CD4-positive, alpha-beta T cell treated with Interleukin-1 beta for 1 hour (primary cell): ENCODE data around the gene SUFU.

Experiments
- DNase-seq, 2 donors: peaks; one replicate each; pipeline ENCODE4 v3.0.0-alpha.2; 2020 to 2022

Gene SUFU

DNA sequence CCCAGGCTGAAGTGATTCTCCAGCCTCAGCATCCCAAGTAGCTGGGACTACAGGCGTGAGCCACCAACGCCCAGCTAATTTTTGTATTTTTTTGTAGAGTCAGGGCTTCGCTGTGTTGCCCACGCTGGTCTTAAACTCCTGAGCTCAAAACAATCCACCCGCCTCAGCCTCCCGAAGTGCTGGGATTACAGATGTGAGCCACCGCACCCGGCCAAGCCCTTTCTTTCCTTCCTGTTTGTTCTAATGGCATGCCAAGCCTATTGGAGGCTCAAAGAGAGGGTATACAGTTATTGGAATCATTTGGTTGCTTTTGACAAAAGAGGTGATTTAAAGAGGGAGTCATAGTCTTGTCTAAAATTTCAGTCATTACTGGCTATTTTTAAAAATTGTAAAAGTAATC, 94.5 kb downstream of the SUFU start:
- DNase-seq, result no peak

DNA sequence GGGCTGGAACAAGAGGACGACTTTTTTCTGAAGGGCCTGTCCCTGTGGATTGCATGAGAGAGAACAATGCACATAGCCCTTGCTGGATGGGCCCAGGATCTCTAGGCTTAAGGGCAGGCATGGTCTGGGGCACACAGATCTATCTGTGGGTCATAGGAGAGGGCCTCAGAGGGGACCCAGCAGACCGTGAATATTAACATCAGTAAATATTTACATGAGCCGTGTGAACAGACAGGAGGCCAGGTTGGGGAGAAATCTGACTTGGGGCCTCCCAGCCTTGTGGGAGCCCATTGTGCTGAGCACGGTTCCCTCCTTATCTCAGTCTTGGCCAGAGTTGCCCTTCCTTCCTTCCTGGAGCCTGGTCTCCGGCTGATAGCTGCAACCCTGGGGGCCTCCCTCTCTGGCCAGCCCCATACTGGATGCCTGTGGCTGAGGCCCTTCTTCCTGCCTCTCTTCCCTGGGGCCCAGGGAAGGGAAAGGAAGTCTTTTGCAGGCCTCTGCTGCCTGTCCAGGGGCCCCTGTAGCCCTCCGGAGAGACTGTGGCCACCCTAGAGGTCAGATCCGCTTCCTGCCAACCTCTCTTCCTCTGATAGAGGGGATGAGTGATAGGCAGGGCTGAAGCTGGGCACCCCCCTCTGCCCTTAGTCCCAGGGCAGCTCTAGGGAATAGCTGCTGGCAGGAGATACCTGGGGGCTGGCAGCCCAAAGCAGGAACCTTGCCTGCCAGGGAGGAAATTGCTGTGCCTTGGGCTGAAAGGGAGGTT, 96.0 kb downstream of the SUFU start:
- DNase-seq, result no peak

DNA sequence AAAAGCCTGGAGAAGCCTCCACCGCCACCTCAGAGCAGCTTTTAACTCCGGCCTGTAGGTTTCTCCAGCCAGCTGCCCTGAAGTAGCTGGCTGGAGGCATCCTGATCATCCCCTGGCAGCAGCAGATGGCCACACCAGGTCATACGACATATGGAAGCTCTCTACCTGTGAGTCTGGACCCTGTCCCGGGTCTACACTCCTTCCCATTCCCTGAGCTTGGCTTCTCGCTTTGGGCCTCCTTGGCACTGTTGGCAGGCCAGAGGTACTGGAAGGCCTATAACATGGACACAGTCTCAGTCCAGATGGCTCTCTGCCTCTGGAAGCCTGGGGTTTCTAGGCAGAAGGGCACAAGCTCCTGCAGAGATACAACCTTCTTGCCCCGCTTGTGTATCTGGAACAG, 97.0 kb downstream of the SUFU start:
- no peak for DNase-seq

DNA sequence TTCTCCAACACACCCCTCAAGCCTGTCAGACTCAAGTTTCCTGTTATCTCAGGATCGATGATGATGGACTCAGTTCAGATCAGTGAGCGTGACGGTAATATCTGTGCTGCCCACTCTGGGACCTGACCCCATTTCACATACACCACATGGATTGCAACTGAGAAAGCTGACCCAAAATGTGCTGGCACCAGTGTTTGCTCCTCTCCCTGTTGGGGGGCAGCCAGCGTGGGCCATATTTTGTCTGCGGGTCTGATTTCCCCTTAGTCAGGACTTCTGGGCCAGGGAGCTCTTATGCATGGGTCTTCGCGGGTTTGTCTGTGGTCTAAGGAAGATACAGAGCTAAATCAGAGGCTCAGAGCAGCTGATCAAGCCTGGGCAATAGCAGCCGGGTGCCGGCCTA, 97.9 kb downstream of the SUFU start:
- no peak for DNase-seq

DNA sequence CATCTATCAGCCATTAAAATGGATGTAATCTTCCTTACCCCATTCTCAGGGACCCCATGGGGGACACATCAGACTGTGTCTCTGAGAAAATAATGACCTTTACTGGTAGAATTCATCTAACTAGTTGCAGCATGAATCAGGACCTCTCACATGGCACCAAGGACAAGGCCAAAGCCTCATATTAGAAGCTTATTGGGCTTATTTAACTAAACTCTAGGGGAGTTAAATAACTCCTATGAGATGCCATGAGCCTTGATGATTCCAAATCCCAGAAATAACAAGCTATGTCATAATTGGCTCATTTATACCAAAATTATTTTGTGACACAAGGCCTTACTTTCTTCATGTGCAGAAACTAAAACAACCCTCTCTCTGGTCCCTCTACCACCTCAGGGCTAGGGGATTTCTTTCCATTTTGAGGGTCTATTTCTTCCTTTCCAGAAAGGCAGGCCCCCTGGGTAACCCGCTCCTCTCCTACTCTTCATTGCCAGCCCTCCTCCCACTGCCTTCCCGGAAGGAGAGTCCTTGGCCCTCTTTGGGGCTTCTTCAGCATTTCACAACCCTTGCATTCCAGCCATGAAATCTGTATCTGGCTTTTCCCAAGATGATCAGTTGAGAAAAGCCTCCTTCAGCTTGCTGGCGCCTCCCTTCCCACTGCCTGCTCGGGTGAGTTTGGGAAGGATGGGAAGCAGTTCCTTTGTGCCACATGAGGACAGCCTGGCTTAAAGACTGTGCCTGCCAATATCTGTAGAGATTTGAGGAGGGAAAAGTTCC, 98.7 kb downstream of the SUFU start:
- no peak for DNase-seq

DNA sequence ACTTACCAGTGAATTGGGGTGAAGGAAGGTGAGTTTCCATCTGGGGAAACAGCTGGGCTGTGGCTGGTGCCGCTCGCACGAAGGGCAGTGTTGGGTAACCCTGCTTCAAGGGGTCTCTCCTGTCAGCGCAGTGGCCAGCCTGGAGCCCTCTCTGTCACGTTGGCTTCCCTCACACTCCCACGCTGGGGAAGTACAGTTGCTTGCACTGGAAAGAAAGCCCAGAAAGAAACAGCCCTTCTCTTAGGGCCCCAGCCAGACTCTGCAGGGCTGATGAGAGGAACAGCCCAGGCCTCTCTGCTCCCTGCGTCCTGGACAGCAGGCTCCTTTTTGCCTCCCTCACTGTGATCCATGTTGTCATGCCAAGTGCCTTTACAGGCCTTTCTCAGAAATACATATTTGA, 100.2 kb downstream of the SUFU start:
- DNase-seq, result no peak

DNA sequence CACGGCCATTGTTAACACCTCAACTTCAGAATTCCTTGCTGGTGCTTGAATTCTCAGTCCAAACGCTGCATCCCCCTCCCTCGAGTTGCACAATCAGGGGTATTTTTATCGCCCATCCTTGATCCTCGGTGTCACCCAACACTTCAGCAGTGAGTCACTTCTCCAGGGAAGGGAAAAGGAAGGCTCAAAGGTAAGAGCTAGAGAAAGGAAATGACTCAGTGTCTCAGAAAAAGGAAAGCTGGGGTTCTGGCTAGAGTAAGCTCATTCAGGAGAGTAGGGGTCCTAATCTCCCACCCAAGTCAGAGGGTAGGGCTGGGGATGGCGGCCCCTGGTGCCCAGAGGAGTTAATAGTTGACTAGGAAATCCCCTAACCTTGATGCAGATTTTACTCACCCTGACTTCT, 100.7 kb downstream of the SUFU start:
- DNase-seq, result no peak

GRCh38 chr10:102605712-102606111, 101.9 kb downstream of the SUFU start:
- no peak for DNase-seq

DNA sequence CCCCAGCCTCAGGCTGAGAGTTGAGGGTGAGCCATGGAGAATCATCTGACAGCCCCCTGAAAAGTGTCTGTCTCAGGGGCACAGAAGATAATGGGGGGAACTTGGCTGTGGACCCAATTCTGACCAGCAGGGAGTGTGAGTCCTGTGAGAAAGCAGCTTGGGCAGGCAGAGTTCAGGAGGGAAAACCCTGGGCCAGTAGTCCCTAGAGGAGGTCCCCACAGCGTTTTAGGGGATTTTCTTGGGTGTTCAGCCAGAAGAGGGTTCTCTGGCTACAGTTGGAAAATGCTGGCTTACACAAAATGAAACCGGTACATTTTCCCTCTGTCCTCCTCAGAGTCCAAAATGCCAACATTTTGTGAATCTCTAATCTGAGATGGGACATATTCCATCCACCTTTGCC, 104.7 kb downstream of the SUFU start:
- no peak for DNase-seq

- DNase-seq, result peak in 1 of 2 donors; percentile 25
Observed at GRCh38 chr10:102610441-102610887, 106.7 kb downstream of the SUFU start.

DNA sequence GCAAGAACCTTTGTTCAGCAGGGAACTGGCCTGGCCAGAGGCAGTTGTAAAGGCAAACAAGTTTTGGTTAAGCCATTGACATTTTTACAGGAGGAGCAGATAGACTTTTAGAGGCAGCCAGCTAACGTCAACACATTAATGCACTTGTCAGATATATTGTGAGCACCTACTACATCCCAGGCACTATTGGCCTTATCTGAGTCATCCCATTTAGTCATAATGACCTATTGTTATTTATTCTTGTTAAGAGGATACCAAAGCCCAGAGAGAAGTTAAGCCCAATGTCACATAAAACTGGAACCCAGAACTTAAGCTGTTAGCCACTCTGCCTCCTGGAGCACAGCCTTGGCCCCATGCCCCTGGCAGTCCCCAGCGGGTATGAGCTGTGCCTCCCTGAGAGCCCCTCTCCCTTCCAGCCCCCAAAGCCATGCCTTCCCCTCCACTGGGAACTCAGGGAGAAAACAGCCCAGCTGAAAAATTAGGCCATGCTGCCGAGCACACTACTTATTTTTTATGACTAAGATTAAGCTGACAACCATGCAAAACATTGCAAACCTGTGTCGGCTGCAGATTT, 107.8 kb downstream of the SUFU start:
- no peak for DNase-seq

GRCh38 chr10:102612964-102613275, 109.1 kb downstream of the SUFU start:
- DNase-seq, result peak; percentile 55 to 73

DNA sequence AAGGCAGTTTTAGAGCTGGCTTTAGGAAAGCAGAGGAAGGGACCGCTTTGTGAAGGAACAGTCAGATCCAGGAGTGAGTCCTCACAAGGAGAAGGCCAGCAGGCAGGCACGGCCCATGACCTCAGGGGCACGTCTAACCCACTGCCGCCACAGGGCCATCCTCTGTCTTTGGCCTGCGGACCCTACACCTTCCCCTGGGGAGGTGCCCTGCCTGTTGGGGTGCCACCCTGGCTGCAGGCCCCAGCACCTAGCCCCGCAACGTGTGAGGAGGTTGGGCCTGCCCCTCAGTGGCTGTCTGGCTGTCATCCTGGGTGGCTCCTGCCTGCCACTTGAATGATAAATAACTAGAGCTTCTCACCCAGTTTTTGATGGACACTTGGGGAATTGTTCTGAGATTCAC, 109.5 kb downstream of the SUFU start:
- DNase-seq, result peak in 1 of 2 donors; percentile 32

- no peak for DNase-seq
Observed at GRCh38 chr10:102613785-102614184, 110.0 kb downstream of the SUFU start.

GRCh38 chr10:102614888-102615287, 111.1 kb downstream of the SUFU start:
- no peak for DNase-seq

DNA sequence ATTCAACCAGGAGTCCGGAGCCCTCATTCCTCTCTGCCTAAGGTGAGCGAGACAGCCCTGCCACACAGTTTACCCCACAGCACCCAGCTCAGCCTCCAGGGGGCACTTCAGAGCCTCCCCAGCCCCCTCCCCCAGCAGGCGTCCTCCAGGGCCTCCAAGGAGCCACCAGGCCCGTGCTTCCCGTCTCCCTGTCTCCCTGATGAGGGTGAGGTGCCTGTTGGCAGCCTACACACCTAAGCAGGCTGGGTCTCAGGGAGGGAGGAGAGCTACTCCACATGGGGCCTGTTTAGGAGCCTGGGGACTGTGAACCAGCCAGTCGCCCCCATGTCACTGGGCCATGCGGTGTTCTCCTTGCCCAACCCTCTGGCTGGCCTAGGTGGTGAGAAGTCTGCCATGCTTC, 111.6 kb downstream of the SUFU start:
- peak in 1 of 2 donors; percentile 26 for DNase-seq

- DNase-seq, result no peak
Observed at GRCh38 chr10:102616066-102616770, 112.4 kb downstream of the SUFU start.

GRCh38 chr10:102617041-102617440, 113.3 kb downstream of the SUFU start:
- no peak for DNase-seq

GRCh38 chr10:102617816-102618215, 114.0 kb downstream of the SUFU start:
- DNase-seq, result no peak

GRCh38 chr10:102619281-102619981, 115.7 kb downstream of the SUFU start:
- no peak for DNase-seq

- no peak for DNase-seq
Observed at GRCh38 chr10:102620138-102620590, 116.4 kb downstream of the SUFU start.

- DNase-seq, result no peak
Observed at GRCh38 chr10:102620591-102621442, 117.0 kb downstream of the SUFU start.
